BE2C (cell line): Measurements from ENCODE around the gene CDY2B. TPM values are rescaled to one million over a fixed set of nuclear protein-coding genes. Genes with fewer than 3 reads are reported as not detected.
"Not testable (repeated sequence)": the region's sequence is repeated elsewhere in the genome, so short reads cannot be mapped to it uniquely, and the experiment has no call there.

Experiments used
- DNase-seq: peaks from one replicate; pipeline ENCODE4 v3.0.0-alpha.2; 2020
- H3K27me3 ChIP-seq: fragments of 250-450 bp; sonication (Bioruptor Pico); 2 replicates; pipeline ENCODE4 v1.5.1; 2020; ENCODE audit warnings: mild to moderate bottlenecking
- H3K36me3 ChIP-seq: fragments of 250-450 bp; sonication (Bioruptor Pico); 2 replicates; pipeline ENCODE4 v1.5.1; 2020; ENCODE audit warnings: mild to moderate bottlenecking
- H3K4me1 ChIP-seq: fragments of 250-450 bp; sonication (Bioruptor Pico); 2 replicates; pipeline ENCODE4 v1.5.1; 2020
- H3K4me3 ChIP-seq: 2 replicates; pipeline ENCODE4 v1.5.1; 2011; ENCODE audit warnings: low read depth, low read length
- H3K9me3 ChIP-seq: fragments of 250-450 bp; sonication (Bioruptor Pico); 2 replicates; pipeline ENCODE4 v1.5.1; 2020
- polyA plus RNA-seq: library from polyadenylated mRNA; unstranded; fragments of >200 nt; gene quantifications from one replicate; pipeline ENCODE4 v1.2.1, GENCODE V29; 2012; ENCODE audit warnings: low read depth, missing spikeins; ENCODE audit not compliant: insufficient read length, insufficient read depth

The CDY2B gene
- polyA plus RNA-seq: not detected

GRCh38 chrY:17880120-17880519 is at the start of gene CDY2B:
CDY2B (minus strand) TSS chrY:17880220; CDS start chrY:17879892, 328 bp downstream.
- not testable (repeated sequence) for H3K4me3 ChIP-seq, H3K27me3 ChIP-seq, H3K9me3 ChIP-seq, DNase-seq, H3K4me1 ChIP-seq, H3K36me3 ChIP-seq

- not testable (repeated sequence) for H3K27me3 ChIP-seq, H3K36me3 ChIP-seq, H3K9me3 ChIP-seq, DNase-seq, H3K4me1 ChIP-seq, H3K4me3 ChIP-seq
Measured at GRCh38 chrY:17908009-17908408, 28.0 kb upstream of the CDY2B start.

GRCh38 chrY:17907351-17907750 is 27.3 kb upstream of the CDY2B start:
- H3K9me3 ChIP-seq, H3K27me3 ChIP-seq, H3K36me3 ChIP-seq, DNase-seq, H3K4me1 ChIP-seq, H3K4me3 ChIP-seq: not testable (repeated sequence)

- H3K27me3 ChIP-seq, H3K4me3 ChIP-seq, DNase-seq, H3K4me1 ChIP-seq, H3K36me3 ChIP-seq, H3K9me3 ChIP-seq: not testable (repeated sequence)
Measured at GRCh38 chrY:17881697-17882096, 1.7 kb upstream of the CDY2B start.

GRCh38 chrY:17876767-17877166 is 3.3 kb downstream of the CDY2B start:
- not testable (repeated sequence) for H3K4me1 ChIP-seq, H3K9me3 ChIP-seq, H3K36me3 ChIP-seq, DNase-seq, H3K27me3 ChIP-seq, H3K4me3 ChIP-seq

GRCh38 chrY:17875401-17875800 is 4.6 kb downstream of the CDY2B start:
- H3K9me3 ChIP-seq, H3K4me3 ChIP-seq, DNase-seq: not testable (repeated sequence)

GRCh38 chrY:17871194-17871903 is 8.7 kb downstream of the CDY2B start:
- H3K27me3 ChIP-seq, H3K36me3 ChIP-seq, H3K9me3 ChIP-seq, DNase-seq, H3K4me3 ChIP-seq, H3K4me1 ChIP-seq: not testable (repeated sequence)

More at GRCh38 chrY:17875401-17875800, 4.6 kb downstream of the CDY2B start:
- H3K27me3 ChIP-seq, H3K4me1 ChIP-seq, H3K36me3 ChIP-seq: not testable (repeated sequence)

- not testable (repeated sequence) for DNase-seq, H3K4me1 ChIP-seq, H3K4me3 ChIP-seq, H3K9me3 ChIP-seq, H3K27me3 ChIP-seq, H3K36me3 ChIP-seq
Measured at GRCh38 chrY:17870737-17871136, 9.3 kb downstream of the CDY2B start.

- not testable (repeated sequence) for H3K4me3 ChIP-seq, H3K36me3 ChIP-seq, DNase-seq, H3K9me3 ChIP-seq, H3K4me1 ChIP-seq, H3K27me3 ChIP-seq
Measured at GRCh38 chrY:17867850-17868249, 12.2 kb downstream of the CDY2B start.

GRCh38 chrY:17860634-17861033 is 19.4 kb downstream of the CDY2B start:
- not testable (repeated sequence) for H3K27me3 ChIP-seq, H3K36me3 ChIP-seq, DNase-seq, H3K4me1 ChIP-seq, H3K9me3 ChIP-seq, H3K4me3 ChIP-seq

GRCh38 chrY:17856963-17857848 is 22.8 kb downstream of the CDY2B start:
- not testable (repeated sequence) for H3K4me3 ChIP-seq, H3K27me3 ChIP-seq, H3K9me3 ChIP-seq, H3K36me3 ChIP-seq, H3K4me1 ChIP-seq, DNase-seq

- H3K4me3 ChIP-seq, H3K9me3 ChIP-seq, DNase-seq, H3K4me1 ChIP-seq, H3K27me3 ChIP-seq, H3K36me3 ChIP-seq: not testable (repeated sequence)
Measured at GRCh38 chrY:17856508-17856907, 23.5 kb downstream of the CDY2B start.

GRCh38 chrY:17849131-17849530 is 30.9 kb downstream of the CDY2B start:
- H3K4me1 ChIP-seq, H3K36me3 ChIP-seq, DNase-seq, H3K4me3 ChIP-seq, H3K9me3 ChIP-seq, H3K27me3 ChIP-seq: not testable (repeated sequence)

GRCh38 chrY:17832149-17832548 is 47.9 kb downstream of the CDY2B start:
- not testable (repeated sequence) for H3K27me3 ChIP-seq, H3K4me1 ChIP-seq, H3K4me3 ChIP-seq, H3K9me3 ChIP-seq, DNase-seq, H3K36me3 ChIP-seq
